Measurements from ENCODE around the gene BRPF3. TPM values are rescaled to one million over a fixed set of nuclear protein-coding genes. Genes with fewer than 3 reads are reported as not detected.

BRPF3 gene
- total RNA-seq, 4 donors from 2014 or later = 49.6 to 71.0 (median 65.0) TPM

- no peaks in the 10 kb centered on the region for H3K9me3 ChIP-seq
- H3K27me3 ChIP-seq = no peaks in the 10 kb centered on the region
- peak overlapping the region; percentile 95 to 100 (median 98) for H3K27ac ChIP-seq
- peaks cover 0 to 6% (median 0%) of the 10 kb centered on the region in 3 donors for H3K36me3 ChIP-seq
- TF ChIP-seq CTCF (IDR thresholded peaks at IDR 0.05) (no peak), POLR2A (IDR thresholded peaks at IDR 0.05) (no peak)
- peak overlapping the region; percentile 82 to 98 (median 96) for H3K4me3 ChIP-seq
- peaks cover 0 to 13% (median 8%) of the 10 kb centered on the region in 4 donors for H3K4me1 ChIP-seq
- DNase-seq = peak in 2 of 3 donors; percentile 34 to 76
Measured at GRCh38 chr6:36195471-36196112, 952 bp upstream of the BRPF3 start.

- DNase-seq = peak; percentile 100
- H3K36me3 ChIP-seq = peaks cover 0 to 21% (median 0%) of the 10 kb centered on the region in 3 donors
- TF ChIP-seq POLR2A (IDR thresholded peaks at IDR 0.05) (peak; percentile 38 to 75), CTCF (IDR thresholded peaks at IDR 0.05) (no peak)
- peak overlapping the region; percentile 82 to 98 (median 96) for H3K4me3 ChIP-seq
- no peaks in the 10 kb centered on the region for H3K9me3 ChIP-seq
- peak overlapping the region; percentile 95 to 100 (median 98) for H3K27ac ChIP-seq
- peaks cover 0 to 19% (median 8%) of the 10 kb centered on the region in 4 donors for H3K4me1 ChIP-seq
- H3K27me3 ChIP-seq = no peaks in the 10 kb centered on the region
Measured at GRCh38 chr6:36196880-36197548, 470 bp downstream of the BRPF3 start.

GRCh38 chr6:36197739-36198221 is 1.2 kb downstream of the BRPF3 start:
- peak overlapping the region; percentile 82 to 98 (median 96) for H3K4me3 ChIP-seq
- peaks cover 0 to 27% (median 0%) of the 10 kb centered on the region in 3 donors for H3K36me3 ChIP-seq
- DNase-seq = no peak
- no peaks in the 10 kb centered on the region for H3K9me3 ChIP-seq
- H3K4me1 ChIP-seq = peaks cover 0 to 27% (median 8%) of the 10 kb centered on the region in 4 donors
- H3K27ac ChIP-seq = peak overlapping the region in 1 of 4 donors; percentile 95
- H3K27me3 ChIP-seq = no peaks in the 10 kb centered on the region
- TF ChIP-seq CTCF (IDR thresholded peaks at IDR 0.05) = no peak
- no peak for TF ChIP-seq POLR2A (IDR thresholded peaks at IDR 0.05)

GRCh38 chr6:36198986-36199385 is 2.4 kb downstream of the BRPF3 start:
- Histone ChIP-seq H3K27me3 (no peaks in the 10 kb centered on the region), H3K27ac (no peak overlapping the region), H3K4me3 (no peak overlapping the region), H3K4me1 (peaks cover 0 to 38% (median 13%) of the 10 kb centered on the region in 4 donors), H3K9me3 (no peaks in the 10 kb centered on the region), H3K36me3 (peaks cover 0 to 35% (median 0%) of the 10 kb centered on the region in 3 donors)
- DNase-seq = no peak
- TF ChIP-seq CTCF (IDR thresholded peaks at IDR 0.05) (no peak), POLR2A (IDR thresholded peaks at IDR 0.05) (no peak)

GRCh38 chr6:36200154-36200891 is 3.8 kb downstream of the BRPF3 start:
- Histone ChIP-seq H3K9me3 (no peaks in the 10 kb centered on the region), H3K36me3 (peaks cover 0 to 48% (median 0%) of the 10 kb centered on the region in 3 donors), H3K4me3 (no peak overlapping the region), H3K4me1 (peaks cover 0 to 38% (median 16%) of the 10 kb centered on the region in 4 donors), H3K27me3 (no peaks in the 10 kb centered on the region), H3K27ac (no peak overlapping the region)
- no peak for TF ChIP-seq CTCF (IDR thresholded peaks at IDR 0.05)
- TF ChIP-seq POLR2A (IDR thresholded peaks at IDR 0.05) = no peak
- no peak for DNase-seq

Measured in Peyer's patch (tissue), 4 donors.